Putamen (tissue), 1 donor: ENCODE data around the gene SPTB.
A peak's percentile ranks its signal among the peaks of the same experiment; 100 is the strongest.

Experiments used
- DNase-seq: peaks from one replicate; pipeline ENCODE4 v3.0.0-alpha.2; 2016; ENCODE audit warnings: low spot score

The SPTB gene

GRCh38 chr14:64765740-64766302 lies 113.9 kb downstream of the SPTB start:
- DNase-seq, result no peak

- peak; percentile 75 for DNase-seq
These were observed 114.8 kb downstream of the SPTB start for GRCh38 chr14:64764641-64765520.

GRCh38 chr14:64763801-64764621 lies 115.7 kb downstream of the SPTB start:
- DNase-seq, result no peak

GRCh38 chr14:64763085-64763782 lies 116.5 kb downstream of the SPTB start:
- DNase-seq, result no peak

GRCh38 chr14:64762044-64763034 lies 117.4 kb downstream of the SPTB start:
- peak; percentile 58 for DNase-seq

- no peak for DNase-seq
These were observed 118.2 kb downstream of the SPTB start for GRCh38 chr14:64761441-64762043.

- DNase-seq, result no peak
These were observed 118.8 kb downstream of the SPTB start for GRCh38 chr14:64760916-64761315.

- no peak for DNase-seq
These were observed 119.5 kb downstream of the SPTB start for GRCh38 chr14:64760146-64760755.

- DNase-seq, result no peak
These were observed 120.2 kb downstream of the SPTB start for GRCh38 chr14:64759555-64759938.

- no peak for DNase-seq
These were observed 120.8 kb downstream of the SPTB start for GRCh38 chr14:64758691-64759554.

GRCh38 chr14:64758025-64758521 lies 121.6 kb downstream of the SPTB start:
- no peak for DNase-seq

- DNase-seq, result no peak
These were observed 122.1 kb downstream of the SPTB start for GRCh38 chr14:64757601-64758000.

- no peak for DNase-seq
These were observed 123.0 kb downstream of the SPTB start for GRCh38 chr14:64756712-64757111.

GRCh38 chr14:64755781-64756221 lies 123.9 kb downstream of the SPTB start:
- DNase-seq, result no peak

- DNase-seq, result no peak
These were observed 125.0 kb downstream of the SPTB start for GRCh38 chr14:64754685-64755084.

GRCh38 chr14:64753999-64754398 lies 125.7 kb downstream of the SPTB start:
- DNase-seq, result no peak

GRCh38 chr14:64753374-64753773 lies 126.3 kb downstream of the SPTB start:
- no peak for DNase-seq

- no peak for DNase-seq
These were observed 126.8 kb downstream of the SPTB start for GRCh38 chr14:64752909-64753308.
